Activated T-cell treated with anti-CD3 and anti-CD28 coated beads, Interleukin-2, amount 50 U/mL, for 48 hours (primary cell): ENCODE measurements around the gene C5orf22.
"Not testable (repeated sequence)": the region's sequence is repeated elsewhere in the genome, so short reads cannot be mapped to it uniquely, and the experiment has no call there.

Experiments
- DNase-seq, 2 experiments: peaks; one replicate each; pipeline ENCODE4 v3.0.0-alpha.2; 2020

C5orf22 gene

GRCh38 chr5:31531888-31532547 is at the start of gene C5orf22, which contains the start of gene DROSHA:
Gene C5orf22 (plus strand): TSS chr5:31532301. CDS start chr5:31532393, 92 bp downstream.
Gene DROSHA (minus strand): TSS chr5:31532093. CDS start chr5:31529059, 3,034 bp downstream.
- peak; percentile 94 to 95 for DNase-seq

GRCh38 chr5:31485376-31486207 is 46.5 kb upstream of the C5orf22 start:
- DNase-seq: no peak

DNA sequence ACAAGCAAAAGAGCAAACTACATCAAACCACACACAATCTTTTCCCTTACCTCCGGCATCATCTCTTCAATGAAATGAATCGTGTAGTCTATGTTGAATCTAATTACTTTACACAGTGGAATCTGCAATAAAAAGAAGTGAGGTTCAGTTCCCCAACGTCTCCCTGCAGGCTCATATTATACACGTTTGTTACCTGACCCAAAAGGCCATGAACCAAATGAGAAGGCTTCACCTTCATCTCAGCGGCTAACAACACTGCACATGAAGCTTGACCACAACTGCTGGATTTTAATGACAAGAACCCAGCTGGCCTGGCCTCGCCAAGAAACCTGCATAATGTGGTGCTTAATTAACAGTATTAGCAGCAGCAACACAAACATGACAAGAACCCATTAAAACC is 45.7 kb upstream of the C5orf22 start:
- DNase-seq: no peak

- DNase-seq: no peak
These were observed 44.6 kb upstream of the C5orf22 start for GRCh38 chr5:31487506-31487905.

- no peak for DNase-seq
These were observed 39.2 kb upstream of the C5orf22 start for GRCh38 chr5:31492869-31493268.

DNA sequence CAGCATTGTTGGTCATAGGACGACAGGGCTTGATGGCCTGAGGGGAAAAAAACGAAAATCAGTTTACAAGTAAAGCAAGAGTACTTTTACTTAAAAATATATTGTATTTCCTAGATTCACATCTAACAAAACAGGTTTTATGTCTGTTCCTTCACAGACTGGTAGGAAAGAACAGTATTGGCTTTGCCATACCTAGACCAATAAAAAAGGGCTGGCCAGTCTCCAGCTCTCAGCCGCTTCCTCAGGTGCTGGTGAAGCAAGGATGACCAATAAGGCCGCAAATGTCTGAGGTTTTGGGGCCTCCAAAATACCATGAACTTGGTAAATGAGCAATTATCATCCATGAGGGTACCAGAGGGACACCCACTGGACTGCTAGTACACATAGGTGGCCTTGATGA is 36.8 kb upstream of the C5orf22 start:
- DNase-seq: no peak

DNA sequence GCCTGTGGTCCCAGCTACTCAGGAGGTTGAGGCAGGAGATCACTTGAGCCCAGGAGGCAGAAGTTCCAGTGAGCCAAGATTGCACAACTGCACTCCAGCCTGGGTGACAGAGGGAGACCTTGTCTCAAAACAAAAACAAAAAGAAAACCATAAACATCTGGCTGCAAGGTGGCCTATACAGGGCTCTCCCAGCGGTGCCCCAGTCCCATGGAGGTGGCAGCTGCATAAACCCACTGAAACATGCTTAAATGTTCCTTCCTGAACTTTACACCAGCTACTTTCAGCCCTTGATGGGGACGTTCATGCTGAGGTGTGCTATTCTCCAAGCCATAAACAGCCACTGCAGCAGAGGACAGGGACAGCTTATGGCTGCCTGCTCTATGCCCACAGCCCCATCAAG is 35.8 kb upstream of the C5orf22 start:
- DNase-seq: no peak

GRCh38 chr5:31496891-31497290 is 35.2 kb upstream of the C5orf22 start:
- DNase-seq: no peak

DNA sequence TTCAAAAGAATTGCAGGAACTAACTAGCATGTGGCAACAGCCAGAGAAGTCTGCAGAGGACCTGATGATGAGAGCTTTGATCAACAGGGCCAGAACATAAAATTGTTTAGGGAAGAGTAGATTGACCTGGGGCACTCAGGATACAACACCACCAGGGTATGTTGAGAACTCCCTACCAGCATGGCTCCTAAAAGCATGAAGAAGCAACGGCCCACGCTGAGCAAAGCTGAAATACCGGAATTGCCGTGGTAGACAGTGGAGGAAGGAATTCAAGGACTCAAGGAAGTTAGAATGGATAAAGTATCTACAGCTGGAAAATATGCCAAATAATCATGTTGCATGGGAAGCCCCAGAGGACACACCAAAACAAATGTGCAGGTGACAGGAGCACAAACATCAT is 31.8 kb upstream of the C5orf22 start:
- no peak for DNase-seq

DNA sequence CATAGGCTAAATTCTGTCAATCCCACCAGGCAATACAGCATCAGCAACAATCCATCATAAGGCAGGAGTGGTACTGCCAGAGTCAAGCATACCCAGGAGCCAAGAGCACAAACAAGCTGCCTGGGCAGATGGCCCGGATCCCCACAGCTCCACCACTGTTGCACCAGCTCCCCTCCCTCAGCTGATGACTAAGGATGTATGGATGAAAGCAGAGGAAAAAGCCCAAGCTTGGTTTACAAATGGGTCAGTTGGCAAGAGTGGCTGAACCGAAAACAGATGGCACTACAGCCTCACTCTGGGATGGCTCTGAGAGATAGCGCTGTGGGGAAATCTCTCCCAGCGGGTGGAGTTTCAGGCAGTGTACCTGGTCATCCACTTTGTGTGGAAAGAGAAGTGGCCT is 29.6 kb upstream of the C5orf22 start:
- DNase-seq: no peak

DNA sequence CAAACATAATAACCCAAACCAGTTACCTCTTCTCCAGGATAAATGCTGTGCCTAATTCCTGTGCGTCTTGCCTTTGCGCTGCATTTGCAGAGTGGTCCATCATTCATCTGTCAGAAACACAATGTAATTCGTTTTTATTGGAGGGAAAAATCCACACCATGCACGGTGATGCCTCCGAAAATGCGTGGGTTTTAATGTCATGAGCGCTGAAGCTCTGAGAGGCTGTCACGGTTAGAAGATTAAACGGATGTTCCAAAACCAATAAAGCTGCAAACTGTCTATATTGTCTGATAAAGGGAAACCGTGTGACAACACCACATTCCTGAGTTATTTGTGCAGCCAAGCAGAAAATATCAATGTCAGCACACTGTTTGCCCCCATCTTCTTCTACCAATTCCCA is 27.6 kb upstream of the C5orf22 start:
- no peak for DNase-seq

- DNase-seq: no peak
These were observed 20.8 kb upstream of the C5orf22 start for GRCh38 chr5:31511305-31511704.

GRCh38 chr5:31516802-31517201 is 15.3 kb upstream of the C5orf22 start:
- no peak for DNase-seq

DNA sequence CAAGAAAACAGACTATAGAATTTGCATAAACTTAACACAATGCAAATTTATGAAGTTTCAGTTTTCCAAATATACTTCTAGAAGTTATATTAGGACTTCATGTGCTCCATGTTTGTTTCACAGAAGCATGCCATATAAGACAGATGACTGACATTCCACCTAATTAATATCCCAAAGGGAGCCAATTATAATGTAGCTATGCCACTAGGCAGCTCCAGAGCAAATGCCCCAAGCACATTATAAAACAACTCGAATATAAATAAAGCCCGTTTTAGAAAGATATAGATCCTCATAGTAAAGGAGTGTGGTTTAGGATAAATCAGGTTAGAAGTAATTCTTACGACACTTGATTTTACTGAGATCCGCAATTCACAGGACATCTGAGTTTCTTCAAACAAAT is 9.1 kb upstream of the C5orf22 start:
- DNase-seq: no peak

DNA sequence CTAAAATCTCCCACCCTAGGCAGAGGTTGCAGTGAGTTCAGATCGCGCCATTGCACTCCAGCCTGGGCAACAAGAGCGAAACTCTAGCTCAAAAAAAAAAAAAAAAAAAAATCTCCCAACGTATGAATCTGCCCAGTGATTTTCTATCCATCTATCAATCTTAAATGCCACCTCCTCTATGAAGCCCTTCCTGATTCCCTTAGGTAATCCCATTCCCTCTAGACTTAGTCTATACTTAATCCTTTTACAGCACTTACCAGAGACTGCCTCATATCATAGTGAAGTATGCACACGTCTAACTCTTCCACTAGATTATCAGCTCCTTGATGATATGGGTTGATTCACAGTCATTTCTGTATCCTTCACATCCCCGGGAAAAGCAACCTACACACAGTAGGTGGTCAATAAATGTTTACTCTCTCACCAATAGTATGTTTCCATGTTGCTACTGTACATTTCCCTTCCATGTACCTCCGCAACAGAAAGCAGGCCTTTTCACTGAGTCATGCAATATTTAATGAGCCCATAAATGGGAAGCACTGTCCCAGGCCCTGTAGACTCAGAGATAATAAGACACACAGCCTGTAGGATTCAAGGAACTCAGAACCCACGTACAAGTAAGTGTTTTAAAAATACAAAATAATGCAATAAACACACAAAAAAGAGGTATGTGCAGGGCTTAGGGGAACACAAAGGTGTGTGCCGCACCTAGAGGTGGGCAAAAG is 1.4 kb upstream of the C5orf22 start:
- no peak for DNase-seq

DNA sequence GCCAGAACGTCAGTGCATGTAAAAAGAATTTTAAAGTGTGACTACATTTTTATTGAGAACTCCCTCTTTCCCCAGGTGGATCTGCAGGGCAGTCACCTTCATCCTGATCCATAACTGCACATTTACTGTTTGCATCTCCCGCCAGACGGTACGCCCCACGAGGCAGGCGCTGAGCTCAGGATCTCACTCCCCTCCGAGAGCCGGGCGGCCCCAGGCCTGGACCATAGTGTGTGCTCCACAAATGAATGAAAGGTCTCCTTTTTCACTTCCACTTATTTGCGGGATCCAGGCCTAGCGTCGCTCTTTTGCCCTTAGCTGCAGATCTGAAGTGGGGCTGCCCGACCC is 586 bp upstream of the C5orf22 start:
- DNase-seq: no peak

DNA sequence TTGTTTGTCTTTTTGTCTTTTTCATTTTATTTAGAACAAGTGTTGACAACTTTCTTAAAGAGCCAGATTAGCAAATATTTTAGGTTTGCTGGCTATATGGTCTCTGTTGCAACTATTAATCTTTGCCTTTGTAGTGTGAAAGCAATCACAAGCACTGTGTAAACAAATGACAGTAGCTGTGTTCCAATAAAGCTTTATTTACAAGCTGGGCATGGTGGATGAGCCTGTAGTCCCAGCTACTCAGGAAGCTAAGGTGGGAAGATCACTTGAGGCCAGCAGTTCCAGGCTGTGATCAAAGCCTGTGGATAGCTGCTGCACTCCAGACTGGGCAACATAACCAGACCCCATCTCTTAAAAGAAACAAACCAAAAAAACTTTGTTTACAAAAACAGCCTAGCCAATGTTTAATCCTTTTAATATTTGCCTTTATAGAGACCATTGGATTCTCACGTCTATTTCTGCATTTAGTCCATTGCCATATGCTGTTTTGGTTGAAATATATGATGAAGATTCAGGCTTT is 2.5 kb downstream of the C5orf22 start:
- DNase-seq: no peak

DNA sequence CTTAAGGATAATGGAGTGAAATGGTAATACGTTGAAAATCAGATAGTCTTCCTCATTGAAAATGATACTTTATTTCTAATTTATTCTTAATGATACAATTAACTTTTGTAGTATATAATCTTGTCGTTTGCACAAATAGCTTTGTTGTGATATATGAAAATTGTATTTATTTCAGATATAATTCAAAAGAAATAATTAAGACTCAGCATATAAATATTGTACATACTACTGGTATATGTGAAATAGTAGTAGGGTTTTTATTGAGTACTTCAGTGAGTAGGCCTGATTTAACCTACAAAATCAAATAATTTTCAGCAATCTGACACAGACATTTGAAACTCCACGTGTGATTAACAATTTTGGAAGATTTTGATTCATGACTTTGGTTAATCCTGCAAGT is 4.8 kb downstream of the C5orf22 start:
- no peak for DNase-seq

GRCh38 chr5:31537349-31537748 is 5.2 kb downstream of the C5orf22 start:
- no peak for DNase-seq

DNA sequence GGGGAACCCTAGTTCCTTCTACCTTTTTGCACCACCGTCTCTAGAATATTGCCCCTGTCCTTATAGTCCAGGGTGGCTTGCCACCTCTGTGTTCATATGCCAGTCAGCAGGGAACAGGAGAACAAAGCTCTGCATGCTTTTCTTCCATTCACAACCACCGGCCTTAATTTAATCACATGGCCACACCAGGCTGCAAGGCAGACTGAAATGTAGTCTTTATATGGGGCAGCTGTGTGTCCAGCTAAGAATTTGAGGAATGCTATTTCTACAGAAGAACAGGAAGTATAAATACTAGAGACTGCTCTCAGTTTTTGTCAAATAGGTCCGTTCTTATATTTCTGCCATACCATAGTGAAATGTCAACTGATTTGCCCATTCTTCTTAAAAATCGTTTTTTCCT is 5.8 kb downstream of the C5orf22 start:
- DNase-seq: no peak

DNA sequence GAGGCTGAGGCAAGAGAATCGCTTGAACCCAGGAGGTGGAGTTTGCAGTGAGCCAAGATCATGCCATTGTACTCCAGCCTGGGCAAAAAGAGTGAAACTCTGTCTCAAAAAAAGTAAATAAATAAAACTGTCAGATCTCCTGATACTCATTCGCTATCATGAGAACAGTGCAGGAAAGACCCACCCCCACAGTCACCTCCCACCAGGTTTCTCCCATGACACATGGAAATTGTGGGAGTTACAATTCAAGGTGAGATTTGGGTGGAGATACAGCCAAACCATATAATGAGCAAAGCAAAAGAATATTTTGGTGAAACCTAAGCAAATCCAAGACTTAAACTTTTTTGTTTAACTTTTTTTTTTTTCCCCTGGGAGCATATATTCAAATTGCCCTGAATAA is 17.0 kb downstream of the C5orf22 start:
- DNase-seq: not testable (repeated sequence)

- DNase-seq: no peak
These were observed 19.8 kb downstream of the C5orf22 start for GRCh38 chr5:31551878-31552277.

DNA sequence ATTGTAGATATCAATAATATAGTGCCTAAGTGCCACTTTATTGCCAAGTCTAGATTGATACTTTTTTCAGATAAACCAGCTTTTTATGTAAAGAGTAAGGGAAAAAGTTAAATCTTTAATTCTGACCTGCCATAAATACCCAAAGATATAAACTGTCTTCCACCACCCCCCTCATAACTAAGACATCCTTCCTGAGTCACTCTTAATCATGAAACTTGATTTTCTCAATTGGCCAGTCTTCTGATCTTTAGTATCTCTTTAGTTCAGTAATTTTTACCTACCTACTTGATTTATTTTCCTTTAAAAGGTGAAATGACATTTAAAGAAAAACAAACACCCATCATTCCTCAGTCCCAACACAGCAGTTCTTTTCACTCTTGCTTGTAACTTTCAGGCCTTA is 21.8 kb downstream of the C5orf22 start:
- DNase-seq: no peak

GRCh38 chr5:31554552-31554951 is 22.5 kb downstream of the C5orf22 start:
- no peak for DNase-seq
